SK-N-SH (cell line): Measurements from ENCODE around the gene UMODL1. TPM values are rescaled to one million over a fixed set of nuclear protein-coding genes. Genes with fewer than 3 reads are reported as not detected.

Experiments used
- CTCF ChIA-PET: fragments of 300-600, 350-600 bp; formaldehyde crosslinking; extraction: SDS; loops from one replicate; lab custom pipeline; 2021; lab: Yijun Ruan, JAX
- POLR2A ChIA-PET: fragments of 350-600 bp; sonication (Branson Sonifier 250); formaldehyde crosslinking; extraction: SDS; loops from one replicate; lab custom pipeline; 2020; ENCODE audit warnings: antibody characterized with exemption, inconsistent platforms; lab: Yijun Ruan, JAX
- DNase-seq: peaks from one replicate; pipeline ENCODE4 v3.0.0; 2012
- H2AFZ ChIP-seq: fragments of 200-600 bp; sonication (generic); 2 replicates; pipeline ENCODE4 v1.8.1; 2016; ENCODE audit warnings: antibody characterized with exemption, mild to moderate bottlenecking, low read depth
- H3F3A ChIP-seq: fragments of 200-600 bp; sonication (generic); replicated peaks from 2 replicates; pipeline ENCODE3; 2016; ENCODE audit warnings: antibody characterized with exemption, mild to moderate bottlenecking; ENCODE audit not compliant: insufficient read depth
- H3K27ac ChIP-seq, 2 experiments: fragments of 200-500 bp in 1 of 2; fragments of 200-600 bp in 1 of 2; sonication (Bioruptor generic) in 1 of 2; sonication (generic), shearing (Covaris generic) in 1 of 2; 2 replicates each; pipeline versions ENCODE4 v1.5.1 to v1.6.1; 2014 to 2016; ENCODE audit warnings: low read depth in 2 of 2, inconsistent platforms in 1 of 2, low read length in 1 of 2, mild to moderate bottlenecking in 1 of 2, mixed read lengths in 1 of 2
- H3K27me3 ChIP-seq: fragments of 200-600 bp; sonication (generic), shearing (Covaris generic); 2 replicates; pipeline ENCODE4 v1.6.1; 2016; ENCODE audit warnings: mixed run types; ENCODE audit not compliant: insufficient read depth
- H3K36me3 ChIP-seq, 2 experiments: fragments of 200-500 bp in 1 of 2; fragments of 200-600 bp in 1 of 2; sonication (Bioruptor generic) in 1 of 2; sonication (generic) in 1 of 2; replicated peaks in 1 of 2; 2 replicates each; pipeline versions ENCODE3 to v1.5.1; 2014 to 2016; ENCODE audit warnings: low read length in 1 of 2, mild to moderate bottlenecking in 1 of 2; ENCODE audit not compliant: insufficient read depth in 2 of 2, control insufficient read depth in 1 of 2
- H3K4me1 ChIP-seq, 2 experiments: fragments of 200-500 bp in 1 of 2; fragments of 200-600 bp in 1 of 2; sonication (Bioruptor generic) in 1 of 2; sonication (generic), shearing (Covaris generic) in 1 of 2; 2 replicates each; pipeline versions ENCODE4 v1.5.1 to v1.6.1; 2014 to 2016; ENCODE audit warnings: low read depth in 1 of 2, low read length in 1 of 2, mixed run types in 1 of 2; ENCODE audit not compliant: insufficient read depth in 2 of 2, control insufficient read depth in 1 of 2
- H3K4me2 ChIP-seq: fragments of 200-600 bp; sonication (generic), shearing (Covaris generic); 2 replicates; pipeline ENCODE4 v1.6.1; 2017; ENCODE audit warnings: mixed run types
- H3K4me3 ChIP-seq, 2 experiments: fragments of 200-500 bp in 1 of 2; fragments of 200-600 bp in 1 of 2; sonication (Bioruptor generic) in 1 of 2; sonication (generic), shearing (Covaris generic) in 1 of 2; 2 replicates each; pipeline versions ENCODE4 v1.5.1 to v1.8.1; 2014 to 2016; ENCODE audit warnings: low read depth in 2 of 2, inconsistent platforms in 1 of 2, low read length in 1 of 2, mild to moderate bottlenecking in 1 of 2, mixed read lengths in 1 of 2, moderate library complexity in 1 of 2
- H3K79me2 ChIP-seq: fragments of 200-600 bp; sonication (generic); 2 replicates; pipeline ENCODE4 v1.8.1; 2017; ENCODE audit warnings: mild to moderate bottlenecking; ENCODE audit not compliant: insufficient read depth
- H3K9ac ChIP-seq: fragments of 200-600 bp; sonication (generic); 2 replicates; pipeline ENCODE4 v1.6.1; 2017; ENCODE audit warnings: mixed run types
- H3K9me2 ChIP-seq: fragments of 200-600 bp; sonication (generic); 2 replicates; pipeline ENCODE4 v1.6.1; 2017; ENCODE audit warnings: mixed run types
- H3K9me3 ChIP-seq: fragments of 200-600 bp; sonication (generic); 2 replicates; pipeline ENCODE4 v1.6.1; 2017; ENCODE audit warnings: mixed run types, mild to moderate bottlenecking, moderate library complexity
- H4K20me1 ChIP-seq: fragments of 200-600 bp; sonication (generic); 2 replicates; pipeline ENCODE4 v1.6.1; 2017; ENCODE audit warnings: mild to moderate bottlenecking, mixed run types; ENCODE audit not compliant: insufficient read depth
- CHD2 ChIP-seq: fragments of 150-350 bp; IDR thresholded peaks from 2 replicates; pipeline ENCODE4 v1.6.1; 2018; ENCODE audit warnings: low read length; ENCODE audit not compliant: partially characterized antibody
- ELF1 ChIP-seq: IDR thresholded peaks from 2 replicates; pipeline ENCODE4 v1.4.0; 2012
- EZH2phosphoT487 ChIP-seq: fragments of 200-600 bp; sonication (generic); IDR thresholded peaks from 2 replicates; pipeline ENCODE4 v1.6.1; 2017; ENCODE audit warnings: low read depth, mixed run types, mild to moderate bottlenecking, antibody characterized with exemption, moderate library complexity, borderline replicate concordance
- FOSL2 ChIP-seq: IDR thresholded peaks from 2 replicates; pipeline ENCODE4 v1.4.0; 2012; ENCODE audit warnings: low read depth, mild to moderate bottlenecking, moderate library complexity, borderline replicate concordance
- GABPA ChIP-seq: IDR thresholded peaks from 2 replicates; pipeline ENCODE4 v1.4.0; 2012; ENCODE audit warnings: low read depth, mild to moderate bottlenecking
- GATA2 ChIP-seq: sonication (generic); formaldehyde crosslinking; IDR thresholded peaks from 2 replicates; pipeline ENCODE4 v1.5.0; 2020; ENCODE audit warnings: mild to moderate bottlenecking, missing genetic modification reagents
- MXI1 ChIP-seq: IDR thresholded peaks from 2 replicates; pipeline ENCODE4 v1.6.1; 2012; ENCODE audit warnings: mild to moderate bottlenecking, low read depth, low read length, improper control_type of control experiment
- PBX3 ChIP-seq: IDR thresholded peaks from 2 replicates; pipeline ENCODE4; 2012
- RAD21 ChIP-seq: IDR thresholded peaks from 2 replicates; pipeline ENCODE4 v1.6.1; 2012; ENCODE audit warnings: mild to moderate bottlenecking, low read length
- RCOR1 ChIP-seq: fragments of 150-350 bp; IDR thresholded peaks from 2 replicates; pipeline ENCODE4 v1.6.1; 2017; ENCODE audit warnings: antibody characterized with exemption, low read length
- REST ChIP-seq: IDR thresholded peaks from 2 replicates; pipeline ENCODE4 v1.6.1; 2012; ENCODE audit warnings: mild to moderate bottlenecking, low read depth, low read length, moderate library complexity
- SMC3 ChIP-seq: IDR thresholded peaks from 2 replicates; pipeline ENCODE4 v1.6.1; 2012; ENCODE audit warnings: low read depth, low read length, improper control_type of control experiment
- TAF1 ChIP-seq: IDR thresholded peaks from 2 replicates; pipeline ENCODE4 v1.6.1; 2012; ENCODE audit warnings: low read depth, mild to moderate bottlenecking, low read length, moderate library complexity, borderline replicate concordance
- TCF12 ChIP-seq: IDR thresholded peaks from 2 replicates; pipeline ENCODE4 v1.4.0; 2012
- TEAD4 ChIP-seq: IDR thresholded peaks from 2 replicates; pipeline ENCODE4 v1.4.0; 2012; ENCODE audit warnings: mild to moderate bottlenecking, borderline replicate concordance; ENCODE audit not compliant: insufficient read depth
- YY1 ChIP-seq: IDR thresholded peaks from 2 replicates; pipeline ENCODE4 v1.4.0; 2012; ENCODE audit warnings: low read depth, mild to moderate bottlenecking
- WGBS: methylation state at CpG from one replicate; pipeline ENCODE4 v1.1.6; 2017; ENCODE audit warnings: low lambda C conversion rate; 5-methylcytosine and 5-hydroxymethylcytosine counted together
- polyA plus RNA-seq, 3 experiments: library from polyadenylated mRNA; depleted of rRNA; stranded (reverse); fragments of >200 nt; gene quantifications; 2 replicates each; pipeline ENCODE4 v1.2.3, GENCODE V29; 2012

Gene UMODL1
- polyA plus RNA-seq, 1 of the 3 experiments (the other 2 are of a cell fraction), result not detected

GRCh38 chr21:42146273-42146805, 75.2 kb downstream of the UMODL1 start (continued):
- TF ChIP-seq PBX3, result no peak
- TF ChIP-seq TCF12, result no peak
- TF ChIP-seq FOSL2, result no peak

- CTCF ChIA-PET, result interaction anchor here (0.8 to 4.2 kb wide), 13 partner anchors 10 to 392 kb away, joined by 3 to 52 read pairs (median 6); no protein-coding TSS in a partner anchor
- 50% methylated on average over 2 of the region's 19 CpGs for WGBS
- H4K20me1 ChIP-seq, result no peaks in the 10 kb centered on the region
- H3K79me2 ChIP-seq, result no peaks in the 10 kb centered on the region
- no peak overlapping the region for H3K9ac ChIP-seq
- H3K4me1 ChIP-seq, result peaks cover 0 to 11% of the 10 kb centered on the region in 2 experiments; a peak in 1 of 4 replicates
- no peaks in the 10 kb centered on the region for H3K36me3 ChIP-seq
- H3F3A ChIP-seq, result no peaks in the 10 kb centered on the region
- no peak overlapping the region for H3K27ac ChIP-seq
- no peak overlapping the region for H2AFZ ChIP-seq
- no peaks in the 10 kb centered on the region for H3K27me3 ChIP-seq
- H3K4me2 ChIP-seq, result no peak overlapping the region
- POLR2A ChIA-PET, result interaction anchor here (1.0 kb wide), 1 partner anchor 73 kb away, joined by 3 read pairs; no protein-coding TSS in a partner anchor
- no peaks in the 10 kb centered on the region for H3K9me2 ChIP-seq
- no peaks in the 10 kb centered on the region for H3K9me3 ChIP-seq
- TF ChIP-seq EZH2phosphoT487 (no peak), GATA2 (CRISPR knock-in tag) (no peak), SMC3 (no peak), MXI1 (no peak), YY1 (no peak), TCF12 (no peak), CHD2 (no peak), TAF1 (no peak), TEAD4 (no peak), RAD21 (no peak), GABPA (no peak), ELF1 (no peak), RCOR1 (no peak)
- TF ChIP-seq, all 33 proteins: peak for 0
- no peak overlapping the region for H3K4me3 ChIP-seq
- no peak for DNase-seq
Observed at GRCh38 chr21:42146821-42147220, 75.7 kb downstream of the UMODL1 start.

GRCh38 chr21:42147386-42148020, 76.4 kb downstream of the UMODL1 start:
- Histone ChIP-seq H3K79me2 (no peaks in the 10 kb centered on the region), H2AFZ (no peak overlapping the region), H3K9me2 (no peaks in the 10 kb centered on the region)
- 61% methylated on average over 6 of the region's 13 CpGs for WGBS
- TF ChIP-seq REST, result no peak
- TF ChIP-seq, all 33 proteins: peak for 0
- Histone ChIP-seq H3K27me3 (0 out of 2 replicates have a peak, but pooled peaks cover 2% of the 10 kb centered on the region), H3K4me2 (no peak overlapping the region), H3K9ac (no peak overlapping the region), H3K36me3 (no peaks in the 10 kb centered on the region), H3K4me3 (no peak overlapping the region), H3K9me3 (no peaks in the 10 kb centered on the region), H3K27ac (no peak overlapping the region), H4K20me1 (no peaks in the 10 kb centered on the region), H3K4me1 (peaks cover 0 to 14% of the 10 kb centered on the region in 2 experiments; a peak in 1 of 4 replicates), H3F3A (no peaks in the 10 kb centered on the region)
- POLR2A ChIA-PET, result interaction anchor here (1.0 kb wide), 1 partner anchor 72 kb away, joined by 3 read pairs; no protein-coding TSS in a partner anchor
- CTCF ChIA-PET, result interaction anchor here (0.8 to 4.2 kb wide), 7 partner anchors 10 to 163 kb away, joined by 3 to 52 read pairs (median 4); no protein-coding TSS in a partner anchor
- peak; percentile 22 for DNase-seq
